Measurements from ENCODE around the gene PDGFD.
A peak's percentile ranks its signal among the peaks of the same experiment; 100 is the strongest.

PDGFD gene

GRCh38 chr11:103887001-103887658 is 276.8 kb downstream of the PDGFD start:
- Histone ChIP-seq H3K27me3 (ENCODE audit: insufficient read depth, low read depth, severe bottlenecking) (no peaks in the 10 kb centered on the region), H3K27ac (no peak overlapping the region), H3K9me3 (ENCODE audit: severe bottlenecking) (no peaks in the 10 kb centered on the region), H3K4me3 (ENCODE audit: low read depth, low read length) (no peak overlapping the region), H3K36me3 (no peaks in the 10 kb centered on the region)
- no peak for DNase-seq
- TF ChIP-seq CTCF (IDR thresholded peaks at IDR 0.05; ENCODE audit: low read depth, low read length): no peak

- no peaks in the 10 kb centered on the region for H3K36me3 ChIP-seq
- TF ChIP-seq CTCF (IDR thresholded peaks at IDR 0.05; ENCODE audit: low read depth, low read length): no peak
- no peaks in the 10 kb centered on the region for H3K27me3 ChIP-seq (ENCODE audit: insufficient read depth, low read depth, severe bottlenecking)
- H3K4me3 ChIP-seq (ENCODE audit: low read depth, low read length): no peak overlapping the region
- no peaks in the 10 kb centered on the region for H3K9me3 ChIP-seq (ENCODE audit: severe bottlenecking)
- peak overlapping the region; percentile 45 for H3K27ac ChIP-seq
- DNase-seq: peak; percentile 51
Observed at GRCh38 chr11:103883856-103884255, 280.1 kb downstream of the PDGFD start.

- Histone ChIP-seq H3K27ac (peak overlapping the region; percentile 45), H3K4me3 (ENCODE audit: low read depth, low read length) (no peak overlapping the region), H3K9me3 (ENCODE audit: severe bottlenecking) (no peaks in the 10 kb centered on the region), H3K36me3 (no peaks in the 10 kb centered on the region), H3K27me3 (ENCODE audit: insufficient read depth, low read depth, severe bottlenecking) (no peaks in the 10 kb centered on the region)
- DNase-seq: no peak
- TF ChIP-seq CTCF (IDR thresholded peaks at IDR 0.05; ENCODE audit: low read depth, low read length): no peak
Observed at GRCh38 chr11:103883291-103883690, 280.7 kb downstream of the PDGFD start.

GRCh38 chr11:103881584-103881983 is 282.4 kb downstream of the PDGFD start:
- Histone ChIP-seq H3K27me3 (ENCODE audit: insufficient read depth, low read depth, severe bottlenecking) (no peaks in the 10 kb centered on the region), H3K4me3 (ENCODE audit: low read depth, low read length) (no peak overlapping the region), H3K36me3 (no peaks in the 10 kb centered on the region), H3K9me3 (ENCODE audit: severe bottlenecking) (no peaks in the 10 kb centered on the region), H3K27ac (no peak overlapping the region)
- DNase-seq: no peak
- TF ChIP-seq CTCF (IDR thresholded peaks at IDR 0.05; ENCODE audit: low read depth, low read length): no peak

- no peaks in the 10 kb centered on the region for H3K36me3 ChIP-seq
- no peak overlapping the region for H3K4me3 ChIP-seq (ENCODE audit: low read depth, low read length)
- no peak overlapping the region for H3K27ac ChIP-seq
- H3K27me3 ChIP-seq (ENCODE audit: insufficient read depth, low read depth, severe bottlenecking): no peaks in the 10 kb centered on the region
- no peak for TF ChIP-seq CTCF (IDR thresholded peaks at IDR 0.05; ENCODE audit: low read depth, low read length)
- DNase-seq: no peak
- H3K9me3 ChIP-seq (ENCODE audit: severe bottlenecking): no peaks in the 10 kb centered on the region
Observed at GRCh38 chr11:103880968-103881367, 283.0 kb downstream of the PDGFD start.

GRCh38 chr11:103878646-103879045 is 285.3 kb downstream of the PDGFD start:
- DNase-seq: no peak
- TF ChIP-seq CTCF (IDR thresholded peaks at IDR 0.05; ENCODE audit: low read depth, low read length): no peak
- Histone ChIP-seq H3K36me3 (no peaks in the 10 kb centered on the region), H3K27me3 (ENCODE audit: insufficient read depth, low read depth, severe bottlenecking) (no peaks in the 10 kb centered on the region), H3K4me3 (ENCODE audit: low read depth, low read length) (no peak overlapping the region), H3K27ac (no peak overlapping the region), H3K9me3 (ENCODE audit: severe bottlenecking) (no peaks in the 10 kb centered on the region)

Measured in WERI-Rb-1 (cell line).